A549 (cell line): ENCODE data around the gene BCL2L12. TPM values are rescaled to one million over a fixed set of nuclear protein-coding genes. Genes with fewer than 3 reads are reported as not detected.
A peak's percentile ranks its signal among the peaks of the same experiment; 100 is the strongest.

ENCODE experiments used
- ATAC-seq, 2 experiments: fragments of 200-7000 bp in 1 of 2; fragments of >200 bp in 1 of 2; cut with Nextera tagmentation in 1 of 2; cut with Tn5 transposase in 1 of 2; 3 replicates each; pipeline versions ENCODE4 v1.8.0 to v1.9.1; 2018 to 2020; ENCODE audit warnings: mild to moderate bottlenecking in 1 of 2, moderate library complexity in 1 of 2
- CTCF ChIA-PET: fragments of 300-600 bp; sonication (Branson Sonifier 250); formaldehyde crosslinking; extraction: SDS; loops from one replicate; lab custom pipeline; 2021; ENCODE audit warnings: antibody characterized with exemption, inconsistent platforms; lab: Yijun Ruan, JAX
- POLR2A ChIA-PET: fragments of 350-600 bp; formaldehyde crosslinking; extraction: SDS; loops from one replicate; lab custom pipeline; 2021; ENCODE audit warnings: antibody characterized with exemption, inconsistent platforms; lab: Yijun Ruan, JAX
- DNase-seq, 2 experiments: peaks; one replicate each; pipeline versions ENCODE4 v3.0.0 to v3.0.0-alpha.2; 2011 to 2016; ENCODE audit warnings: low read depth in 1 of 2, low spot score in 1 of 2
- FAIRE-seq: peaks from 2 replicates; lab custom pipeline; 2011; peaks lifted over from hg19 to GRCh38; lab: Jason Lieb, UNC
- H3K27ac ChIP-seq, 2 experiments: fragments of >200 bp; sonication (Bioruptor Twin); formaldehyde crosslinking; 3 replicates each; pipeline ENCODE4 v1.5.1; 2016 to 2017
- H3K4me1 ChIP-seq: fragments of >200 bp; sonication (Bioruptor Twin); formaldehyde crosslinking; 3 replicates; pipeline ENCODE4 v1.6.1; 2016
- H3K4me2 ChIP-seq: fragments of >200 bp; sonication (Bioruptor Twin); formaldehyde crosslinking; 3 replicates; pipeline ENCODE4 v1.6.1; 2016
- H3K4me3 ChIP-seq: fragments of >200 bp; sonication (Bioruptor Twin); formaldehyde crosslinking; 3 replicates; pipeline ENCODE4 v1.5.1; 2016
- H3K9me3 ChIP-seq: fragments of >200 bp; sonication (Bioruptor Twin); formaldehyde crosslinking; 3 replicates; pipeline ENCODE4 v1.6.1; 2016
- BHLHE40 ChIP-seq: IDR thresholded peaks from 2 replicates; pipeline ENCODE4 v1.6.1; 2012; ENCODE audit warnings: low read depth, low read length, inconsistent platforms
- CEBPB ChIP-seq, 2 experiments: fragments of >200 bp in 1 of 2; sonication (Bioruptor Twin) in 1 of 2; formaldehyde crosslinking in 1 of 2; IDR thresholded peaks; 2 replicates each; pipeline ENCODE4 v1.6.1; 2012 to 2016
- ESRRA ChIP-seq: fragments of 150-350 bp; IDR thresholded peaks from 2 replicates; pipeline ENCODE4 v1.6.1; 2014; ENCODE audit warnings: mild to moderate bottlenecking, low read length, borderline replicate concordance
- FOSB ChIP-seq: fragments of 250-450 bp; sonication (Bioruptor Pico); IDR thresholded peaks from 2 replicates; pipeline ENCODE4 v1.5.0; 2020; ENCODE audit warnings: mild to moderate bottlenecking, moderate library complexity
- FOSL2 ChIP-seq, 2 experiments: fragments of 450-650 bp in 1 of 2; fragments of >200 bp in 1 of 2; sonication (Bioruptor Twin) in 1 of 2; formaldehyde crosslinking; IDR thresholded peaks; 2 replicates each; pipeline versions ENCODE4 v1.5.0 to v1.6.1; 2016 to 2020; ENCODE audit warnings: mild to moderate bottlenecking in 1 of 2, moderate library complexity in 1 of 2
- FOXS1 ChIP-seq: fragments of 250-450 bp; sonication (Bioruptor Pico); IDR thresholded peaks from 2 replicates; pipeline ENCODE4 v1.5.0; 2020; ENCODE audit warnings: mild to moderate bottlenecking, moderate library complexity
- GATA3 ChIP-seq: IDR thresholded peaks from 2 replicates; pipeline ENCODE4 v1.6.1; 2012; ENCODE audit warnings: borderline replicate concordance
- HDAC2 ChIP-seq: fragments of 200-600 bp; sonication (generic); IDR thresholded peaks from 2 replicates; pipeline ENCODE4 v1.6.1; 2016
- HEYL ChIP-seq: fragments of 250-450 bp; sonication (Bioruptor Pico); IDR thresholded peaks from 2 replicates; pipeline ENCODE4 v1.8.0; 2021; ENCODE audit warnings: mild to moderate bottlenecking, moderate library complexity
- HOXA7 ChIP-seq: fragments of 250-450 bp; sonication (Bioruptor Pico); IDR thresholded peaks from 2 replicates; pipeline ENCODE4 v1.5.0; 2020; ENCODE audit warnings: mild to moderate bottlenecking, moderate library complexity
- HOXB13 ChIP-seq: fragments of 250-450 bp; sonication (Bioruptor Pico); IDR thresholded peaks from 2 replicates; pipeline ENCODE4 v1.5.0; 2020; ENCODE audit warnings: low read depth, mild to moderate bottlenecking, moderate library complexity
- HOXB5 ChIP-seq: fragments of 250-450 bp; sonication (Bioruptor Pico); IDR thresholded peaks from 2 replicates; pipeline ENCODE4 v1.5.0; 2020; ENCODE audit warnings: mild to moderate bottlenecking, moderate library complexity
- JUN ChIP-seq, 2 experiments: fragments of >200 bp; sonication (Bioruptor Twin); formaldehyde crosslinking; IDR thresholded peaks; 2 replicates in 1 of 2; 3 replicates in 1 of 2; pipeline ENCODE4 v1.6.1; 2016 to 2017
- JUNB ChIP-seq: fragments of >200 bp; sonication (Bioruptor Twin); formaldehyde crosslinking; IDR thresholded peaks from 2 replicates; pipeline ENCODE4 v1.6.1; 2016
- KDM5A ChIP-seq: fragments of 200-600 bp; sonication (generic); IDR thresholded peaks from 2 replicates; pipeline ENCODE4 v1.6.1; 2016; ENCODE audit warnings: antibody characterized with exemption, mild to moderate bottlenecking
- MAFK ChIP-seq: fragments of 450-650 bp; IDR thresholded peaks from 2 replicates; pipeline ENCODE4 v1.6.1; 2014; ENCODE audit not compliant: partially characterized antibody
- MAZ ChIP-seq: fragments of 150-350 bp; IDR thresholded peaks from 2 replicates; pipeline ENCODE4 v1.6.1; 2014; ENCODE audit warnings: antibody characterized with exemption, low read depth, low read length, borderline replicate concordance
- MYC ChIP-seq: IDR thresholded peaks from 2 replicates; pipeline ENCODE4 v1.6.1; 2012; ENCODE audit warnings: mild to moderate bottlenecking, inconsistent platforms, low read length, improper control_type of control experiment, borderline replicate concordance
- NFE2L2 ChIP-seq: fragments of 150-350 bp; conservative IDR thresholded peaks from 2 replicates; pipeline ENCODE4 v1.6.1; 2014; ENCODE audit warnings: low read length
- NPAS2 ChIP-seq: fragments of 250-450 bp; sonication (Bioruptor Pico); IDR thresholded peaks from 2 replicates; pipeline ENCODE4 v1.8.0; 2022; ENCODE audit warnings: mild to moderate bottlenecking, moderate library complexity, borderline replicate concordance
- NR3C1 ChIP-seq: fragments of >200 bp; sonication (Bioruptor Twin); formaldehyde crosslinking; IDR thresholded peaks from 3 replicates; pipeline ENCODE4 v1.6.1; 2017
- PHF8 ChIP-seq: fragments of 200-600 bp; sonication (generic); IDR thresholded peaks from 2 replicates; pipeline ENCODE4 v1.6.1; 2016; ENCODE audit warnings: low read depth, mild to moderate bottlenecking, antibody characterized with exemption, moderate library complexity, borderline replicate concordance
- POLR2A ChIP-seq: IDR thresholded peaks from 2 replicates; pipeline ENCODE4 v1.6.1; 2012; ENCODE audit warnings: mild to moderate bottlenecking, low read length
- POLR2AphosphoS2 ChIP-seq: conservative IDR thresholded peaks from 2 replicates; pipeline ENCODE4 v1.6.1; 2012; ENCODE audit warnings: low read length, improper control_type of control experiment, inconsistent platforms
- RCOR1 ChIP-seq: fragments of 150-350 bp; IDR thresholded peaks from 2 replicates; pipeline ENCODE4 v1.6.1; 2014; ENCODE audit warnings: antibody characterized with exemption, low read length, low read depth
- RFX5 ChIP-seq: fragments of 450-650 bp; IDR thresholded peaks from 2 replicates; pipeline ENCODE4 v1.7.1; 2014; ENCODE audit warnings: antibody characterized with exemption, mild to moderate bottlenecking, moderate library complexity
- RNF2 ChIP-seq: fragments of 200-600 bp; sonication (generic); IDR thresholded peaks from 2 replicates; pipeline ENCODE4 v1.6.1; 2016; ENCODE audit warnings: low read depth, mild to moderate bottlenecking, antibody characterized with exemption, moderate library complexity, borderline replicate concordance
- SMC3 ChIP-seq: fragments of >200 bp; sonication (Bioruptor Twin); formaldehyde crosslinking; IDR thresholded peaks from 3 replicates; pipeline ENCODE4 v1.6.1; 2018; ENCODE audit warnings: inconsistent platforms
- SREBF2 ChIP-seq: fragments of 450-650 bp; IDR thresholded peaks from 2 replicates; pipeline ENCODE4 v1.6.1; 2014; ENCODE audit warnings: mild to moderate bottlenecking, moderate library complexity
- TFCP2L1 ChIP-seq: fragments of 250-450 bp; sonication (Bioruptor Pico); IDR thresholded peaks from 2 replicates; pipeline ENCODE4 v1.5.0; 2021; ENCODE audit warnings: mild to moderate bottlenecking
- ZC3H11A ChIP-seq: fragments of 450-650 bp; IDR thresholded peaks from 2 replicates; pipeline ENCODE4 v1.6.1; 2014; ENCODE audit warnings: antibody characterized with exemption, mild to moderate bottlenecking
- ZFP36 ChIP-seq: fragments of 450-650 bp; IDR thresholded peaks from 2 replicates; pipeline ENCODE4 v1.6.1; 2014; ENCODE audit warnings: borderline replicate concordance; ENCODE audit not compliant: partially characterized antibody
- whole genome bisulfite sequencing: methylation state at CpG from one replicate; pipeline ENCODE4 v1.1.6; 2017; ENCODE audit errors: missing lambda C conversion rate; 5-methylcytosine and 5-hydroxymethylcytosine counted together
- polyA plus RNA-seq, 4 experiments: library from polyadenylated mRNA; depleted of rRNA in 3 of 4; stranded (reverse); fragments of >200 nt; fragmentation: RNase III in 1 of 4; extraction: RNeasy Plus Mini Kit Qiagen cat#74134 plus additional on column Dnase treatment in 1 of 4; gene quantifications; 2 replicates in 3 of 4; 3 replicates in 1 of 4; pipeline ENCODE4 v1.2.3, GENCODE V29; 2011 to 2017
- TF ChIP-seq, protein P1 (sequence below): fragments of 250-450 bp; sonication (Bioruptor Pico); IDR thresholded peaks from 2 replicates; pipeline ENCODE4 v1.5.0; 2020; ENCODE audit warnings: low read depth, mild to moderate bottlenecking, moderate library complexity
- TF ChIP-seq, protein P2 (sequence below): IDR thresholded peaks from 2 replicates; pipeline ENCODE4 v1.6.1; 2012; ENCODE audit warnings: low read depth, borderline replicate concordance
- TF ChIP-seq, protein P3 (sequence below): fragments of 250-450 bp; sonication (Bioruptor Pico); IDR thresholded peaks from 2 replicates; pipeline ENCODE4 v1.5.0; 2021; ENCODE audit warnings: mild to moderate bottlenecking, moderate library complexity, borderline replicate concordance
- TF ChIP-seq, protein P4 (sequence below): IDR thresholded peaks from 2 replicates; pipeline ENCODE4 v1.6.1; 2012
- TF ChIP-seq, protein P5 (sequence below): fragments of 450-650 bp; IDR thresholded peaks from 2 replicates; pipeline ENCODE4 v1.6.1; 2014; ENCODE audit warnings: antibody characterized with exemption

The BCL2L12 gene
- polyA plus RNA-seq, 2 of the 4 experiments (the other 2 are of a cell fraction): 26.6 to 53.0 TPM

DNA sequence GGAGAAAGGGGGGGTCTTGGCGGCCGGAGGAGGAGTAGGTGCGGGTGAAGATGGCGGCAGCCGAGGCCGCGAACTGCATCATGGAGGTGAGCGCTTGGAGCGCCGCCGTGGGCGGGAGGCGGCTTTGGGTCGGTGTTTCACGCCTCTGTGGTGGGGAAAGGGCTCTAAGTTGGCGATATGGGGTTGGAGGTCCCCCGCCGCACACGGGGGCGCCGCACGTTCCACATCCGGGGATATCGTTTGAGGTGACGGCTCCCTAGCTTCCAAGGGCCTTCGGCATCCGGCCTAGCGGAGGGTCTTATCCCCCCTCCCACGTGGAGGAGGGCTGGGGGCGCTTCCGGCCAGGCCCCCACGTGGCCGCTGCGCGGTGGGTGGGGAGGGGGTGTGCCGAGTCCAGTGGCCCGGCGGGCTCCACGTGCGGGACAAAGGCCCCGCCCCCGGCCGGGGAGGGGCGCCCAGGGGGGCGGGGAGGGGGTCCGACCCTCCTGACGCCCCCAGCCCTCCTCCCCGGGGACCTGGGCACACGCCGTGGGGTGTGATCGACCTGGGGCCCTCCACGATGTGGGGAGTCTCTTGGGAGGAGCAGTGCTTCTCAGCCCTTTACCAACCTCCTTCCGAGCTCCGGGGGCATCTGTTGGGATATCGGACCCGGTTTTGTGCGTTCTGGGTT lies 11.6 kb downstream of the BCL2L12 start, which contains the start of gene PRMT1:
TSS of gene PRMT1 (plus strand) at position 41 of the 670 bp plus-strand sequence. CDS start at position 51, 10 bp downstream.
- peak within 1 kb of the TSS; percentile 82 for H3K4me3 ChIP-seq
- FAIRE-seq: no peak
- ChIA-PET POLR2A (interaction anchor here (1.0 to 3.5 kb wide), 13 partner anchors 8 to 224 kb away, joined by 3 to 48 read pairs (median 9); partner anchors contain the start of genes ALDH16A1, AP2A1, BCL2L12 and FUZ), CTCF (interaction anchor here (0.7 to 16.7 kb wide), 20 partner anchors 11 to 458 kb away, joined by 3 to 326 read pairs (median 6); partner anchors contain the start of genes BCL2L12, IRF3 and RRAS)
- peaks cover 33% of the 10 kb centered on the region for H3K4me1 ChIP-seq
- peak within 1 kb of the TSS; percentile 97 to 99 for H3K27ac ChIP-seq
- H3K9me3 ChIP-seq: no peaks in the 10 kb centered on the region
- peak within 1 kb of the TSS; percentile 90 for H3K4me2 ChIP-seq
- ATAC-seq: peak; percentile 21 to 39
- peak in 1 of 2 experiments; percentile 76 for DNase-seq
- WGBS: 1% methylated on average over 31 of the region's 57 CpGs
- TF ChIP-seq CEBPB (IDR thresholded peaks at IDR 0.05): no peak
- 0 out of 2 replicates have a peak, but pooled peaks have one; percentile 2 for TF ChIP-seq POLR2AphosphoS2
- TF ChIP-seq JUNB: no peak
- TF ChIP-seq NFE2L2: no peak
- TF ChIP-seq JUN (IDR thresholded peaks at IDR 0.05): peak; percentile 63 to 91; a peak in 4 of 5 replicates
- TF ChIP-seq HDAC2: no peak
- TF ChIP-seq, protein P1, sequence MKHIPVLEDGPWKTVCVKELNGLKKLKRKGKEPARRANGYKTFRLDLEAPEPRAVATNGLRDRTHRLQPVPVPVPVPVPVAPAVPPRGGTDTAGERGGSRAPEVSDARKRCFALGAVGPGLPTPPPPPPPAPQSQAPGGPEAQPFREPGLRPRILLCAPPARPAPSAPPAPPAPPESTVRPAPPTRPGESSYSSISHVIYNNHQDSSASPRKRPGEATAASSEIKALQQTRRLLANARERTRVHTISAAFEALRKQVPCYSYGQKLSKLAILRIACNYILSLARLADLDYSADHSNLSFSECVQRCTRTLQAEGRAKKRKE (CRISPR knock-in tag): peak; percentile 67; the same call in 1 of the 2 replicates
- no peak for TF ChIP-seq ZC3H11A
- TF ChIP-seq, protein P2, sequence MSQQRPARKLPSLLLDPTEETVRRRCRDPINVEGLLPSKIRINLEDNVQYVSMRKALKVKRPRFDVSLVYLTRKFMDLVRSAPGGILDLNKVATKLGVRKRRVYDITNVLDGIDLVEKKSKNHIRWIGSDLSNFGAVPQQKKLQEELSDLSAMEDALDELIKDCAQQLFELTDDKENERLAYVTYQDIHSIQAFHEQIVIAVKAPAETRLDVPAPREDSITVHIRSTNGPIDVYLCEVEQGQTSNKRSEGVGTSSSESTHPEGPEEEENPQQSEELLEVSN: peak; percentile 51; the same call in 1 of the 2 replicates
- no peak for TF ChIP-seq BHLHE40
- TF ChIP-seq KDM5A: no peak
- TF ChIP-seq ZFP36: no peak
- no peak for TF ChIP-seq HEYL
- peak; percentile 85; the same call in 1 of the 2 replicates for TF ChIP-seq FOSB (CRISPR knock-in tag)
- TF ChIP-seq RCOR1: no peak
- TF ChIP-seq, protein P3, sequence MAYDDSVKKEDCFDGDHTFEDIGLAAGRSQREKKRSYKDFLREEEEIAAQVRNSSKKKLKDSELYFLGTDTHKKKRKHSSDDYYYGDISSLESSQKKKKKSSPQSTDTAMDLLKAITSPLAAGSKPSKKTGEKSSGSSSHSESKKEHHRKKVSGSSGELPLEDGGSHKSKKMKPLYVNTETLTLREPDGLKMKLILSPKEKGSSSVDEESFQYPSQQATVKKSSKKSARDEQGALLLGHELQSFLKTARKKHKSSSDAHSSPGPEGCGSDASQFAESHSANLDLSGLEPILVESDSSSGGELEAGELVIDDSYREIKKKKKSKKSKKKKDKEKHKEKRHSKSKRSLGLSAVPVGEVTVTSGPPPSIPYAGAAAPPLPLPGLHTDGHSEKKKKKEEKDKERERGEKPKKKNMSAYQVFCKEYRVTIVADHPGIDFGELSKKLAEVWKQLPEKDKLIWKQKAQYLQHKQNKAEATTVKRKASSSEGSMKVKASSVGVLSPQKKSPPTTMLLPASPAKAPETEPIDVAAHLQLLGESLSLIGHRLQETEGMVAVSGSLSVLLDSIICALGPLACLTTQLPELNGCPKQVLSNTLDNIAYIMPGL: peak; percentile 78; the same call in 1 of the 2 replicates
- 0 out of 2 replicates have a peak, but pooled peaks have one; percentile 31 for TF ChIP-seq HOXB5 (CRISPR knock-in tag)
- TF ChIP-seq NPAS2 (CRISPR knock-in tag): no peak; the same call in 1 of the 2 replicates
- no peak for TF ChIP-seq RFX5
- TF ChIP-seq PHF8: peak; percentile 94
- no peak for TF ChIP-seq FOSL2 (IDR thresholded peaks at IDR 0.05)
- TF ChIP-seq FOSL2 (CRISPR knock-in tag; IDR thresholded peaks at IDR 0.05): no peak; the same call in 1 of the 2 replicates
- TF ChIP-seq, protein P4, sequence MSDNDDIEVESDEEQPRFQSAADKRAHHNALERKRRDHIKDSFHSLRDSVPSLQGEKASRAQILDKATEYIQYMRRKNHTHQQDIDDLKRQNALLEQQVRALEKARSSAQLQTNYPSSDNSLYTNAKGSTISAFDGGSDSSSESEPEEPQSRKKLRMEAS: peak; percentile 98
- no peak for TF ChIP-seq SREBF2
- TF ChIP-seq SMC3: no peak
- TF ChIP-seq MYC: peak; percentile 98
- no peak for TF ChIP-seq HOXB13 (CRISPR knock-in tag)
- no peak; the same call in 1 of the 2 replicates for TF ChIP-seq GATA3
- TF ChIP-seq POLR2A: peak; percentile 97
- no peak for TF ChIP-seq MAFK
- no peak for TF ChIP-seq ESRRA
- TF ChIP-seq FOXS1 (CRISPR knock-in tag): no peak
- TF ChIP-seq, protein P5, sequence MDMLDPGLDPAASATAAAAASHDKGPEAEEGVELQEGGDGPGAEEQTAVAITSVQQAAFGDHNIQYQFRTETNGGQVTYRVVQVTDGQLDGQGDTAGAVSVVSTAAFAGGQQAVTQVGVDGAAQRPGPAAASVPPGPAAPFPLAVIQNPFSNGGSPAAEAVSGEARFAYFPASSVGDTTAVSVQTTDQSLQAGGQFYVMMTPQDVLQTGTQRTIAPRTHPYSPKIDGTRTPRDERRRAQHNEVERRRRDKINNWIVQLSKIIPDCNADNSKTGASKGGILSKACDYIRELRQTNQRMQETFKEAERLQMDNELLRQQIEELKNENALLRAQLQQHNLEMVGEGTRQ: peak; percentile 86
- no peak for TF ChIP-seq NR3C1
- no peak for TF ChIP-seq RNF2
- peak; percentile 49; the same call in 1 of the 2 replicates for TF ChIP-seq HOXA7 (CRISPR knock-in tag)
- TF ChIP-seq MAZ: 0 out of 2 replicates have a peak, but pooled peaks have one; percentile 55
- TF ChIP-seq TFCP2L1 (CRISPR knock-in tag): peak; percentile 97; the same call in 1 of the 2 replicates
